Immature natural killer cell (primary cell): ENCODE data around the gene PAK2. TPM values are rescaled to one million over a fixed set of nuclear protein-coding genes. Genes with fewer than 3 reads are reported as not detected.

ENCODE experiments used
- DNase-seq, 3 donors: peaks; one replicate each; pipeline ENCODE4 v3.0.0; 2022; ENCODE audit warnings: mixed read lengths in 1 of 3
- H3K27ac Mint-ChIP-seq, 6 donors: one replicate each; pipeline ENCODE4 v1.8.0; 2020; ENCODE audit warnings: mixed read lengths in 6 of 6, mild to moderate bottlenecking in 5 of 6, inconsistent platforms in 4 of 6, moderate library complexity in 3 of 6
- H3K27me3 Mint-ChIP-seq, 3 donors: one replicate each; pipeline ENCODE4 v1.8.0; 2020 to 2021; ENCODE audit warnings: low read depth in 3 of 3, mild to moderate bottlenecking in 3 of 3, mixed read lengths in 3 of 3, moderate library complexity in 3 of 3, inconsistent platforms in 1 of 3
- H3K36me3 Mint-ChIP-seq, 3 donors: one replicate each; pipeline ENCODE4 v1.8.0; 2020; ENCODE audit warnings: mixed read lengths in 3 of 3, inconsistent platforms in 2 of 3, mild to moderate bottlenecking in 2 of 3
- H3K4me1 Mint-ChIP-seq, 2 donors: one replicate each; pipeline ENCODE4 v1.8.0; 2020; ENCODE audit warnings: inconsistent platforms in 2 of 2, mild to moderate bottlenecking in 2 of 2, mixed read lengths in 2 of 2, moderate library complexity in 1 of 2
- H3K4me3 Mint-ChIP-seq, 5 donors: one replicate each; pipeline ENCODE4 v1.8.0; 2020; ENCODE audit warnings: mild to moderate bottlenecking in 5 of 5, mixed read lengths in 5 of 5, inconsistent platforms in 3 of 5, moderate library complexity in 3 of 5
- H3K9me3 Mint-ChIP-seq, 6 donors: one replicate each; pipeline ENCODE4 v1.8.0; 2020; ENCODE audit warnings: mild to moderate bottlenecking in 6 of 6, mixed read lengths in 6 of 6, inconsistent platforms in 4 of 6, moderate library complexity in 3 of 6
- polyA plus RNA-seq, 3 donors: library from polyadenylated mRNA; unstranded; fragments of 300-500 nt; fragmentation: Illumina TruSeq; gene quantifications; one replicate each; pipeline ENCODE4 v1.2.3, GENCODE V29; 2021

PAK2 gene
- polyA plus RNA-seq, 3 donors from 2014 or later = 20.2 to 34.1 (median 21.7) TPM

DNA sequence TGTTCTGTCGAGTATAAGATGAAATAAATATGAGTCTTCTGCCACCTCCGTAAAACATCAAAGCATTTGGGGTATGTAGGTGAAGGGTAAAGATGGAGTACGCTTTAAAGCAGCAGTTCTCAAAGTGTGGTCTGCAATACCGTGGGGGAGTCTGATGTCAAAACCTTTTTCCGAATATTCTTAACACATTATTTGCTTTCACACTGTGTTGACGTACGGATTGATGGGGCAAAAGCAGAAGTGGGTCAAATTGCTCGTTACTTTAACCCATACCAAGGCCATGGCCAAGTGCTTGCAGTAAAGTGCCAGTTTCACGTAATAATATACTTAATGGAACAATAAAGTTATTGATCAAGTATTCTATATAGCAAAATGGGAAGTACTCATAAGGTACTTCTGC is 36.3 kb downstream of the PAK2 start:
- DNase-seq = no peak
- Mint-ChIP-seq H3K4me1 (peaks cover 80 to 91% of the 10 kb centered on the region in 2 donors), H3K9me3 (no peaks in the 10 kb centered on the region), H3K27me3 (peaks cover 0 to 3% (median 1%) of the 10 kb centered on the region in 3 donors), H3K27ac (peak overlapping the region in 4 of 6 donors; percentile 1 to 25 (median 7)), H3K4me3 (peak overlapping the region in 1 of 5 donors; percentile 2), H3K36me3 (peaks cover 0 to 7% (median 5%) of the 10 kb centered on the region in 3 donors)

DNA sequence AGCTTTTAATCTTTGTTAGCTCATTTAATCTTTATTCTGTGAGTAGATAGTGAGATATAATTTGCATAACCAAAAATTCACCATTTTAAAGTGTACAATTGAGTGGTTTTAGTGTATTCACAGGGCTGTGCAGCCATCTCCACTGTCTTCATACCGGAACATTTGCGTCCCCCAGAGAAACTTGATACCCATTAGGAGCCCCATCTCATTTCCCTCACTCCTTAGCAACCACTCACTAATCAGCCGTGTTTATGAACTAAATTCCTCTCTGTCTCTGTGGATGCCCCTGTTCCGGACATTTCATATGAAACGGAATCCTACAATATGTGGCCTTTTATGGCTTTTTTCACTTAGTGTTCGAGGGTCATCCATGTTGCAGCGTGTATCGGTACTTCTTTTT is 38.2 kb downstream of the PAK2 start:
- no peaks in the 10 kb centered on the region for H3K9me3 Mint-ChIP-seq
- H3K4me3 Mint-ChIP-seq = no peak overlapping the region
- H3K27ac Mint-ChIP-seq = peak overlapping the region in 3 of 6 donors; percentile 6 to 47 (median 32)
- peaks cover 4 to 11% (median 5%) of the 10 kb centered on the region in 3 donors for H3K36me3 Mint-ChIP-seq
- H3K27me3 Mint-ChIP-seq = peaks cover 0 to 1% (median 0%) of the 10 kb centered on the region in 3 donors
- peaks cover 69 to 84% of the 10 kb centered on the region in 2 donors for H3K4me1 Mint-ChIP-seq
- DNase-seq = no peak

DNA sequence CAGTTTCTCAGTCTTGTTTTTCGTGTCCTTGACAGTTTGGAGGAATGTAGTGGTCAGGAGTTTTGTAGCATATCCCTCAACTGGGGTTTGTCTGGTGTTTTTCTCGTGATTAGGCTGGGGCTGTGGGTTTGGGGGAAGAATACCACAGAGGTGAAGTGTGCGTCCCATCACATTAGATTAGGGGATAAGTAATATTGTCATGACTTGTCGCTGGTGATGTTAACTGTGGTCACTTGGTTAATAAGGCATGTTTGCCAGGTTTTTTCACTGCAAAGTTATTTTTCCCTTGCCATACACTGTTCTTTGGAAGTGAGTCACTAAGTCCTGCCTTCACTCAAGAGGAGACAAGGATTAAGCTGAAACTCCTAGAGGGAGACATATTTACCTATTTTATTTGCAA is 39.1 kb downstream of the PAK2 start:
- Mint-ChIP-seq H3K4me1 (peaks cover 62 to 83% of the 10 kb centered on the region in 2 donors), H3K9me3 (no peaks in the 10 kb centered on the region), H3K27ac (peak overlapping the region in 5 of 6 donors; percentile 13 to 78 (median 62)), H3K27me3 (peaks cover 0 to 1% (median 0%) of the 10 kb centered on the region in 3 donors), H3K4me3 (no peak overlapping the region), H3K36me3 (peaks cover 5 to 19% (median 12%) of the 10 kb centered on the region in 3 donors)
- no peak for DNase-seq

DNA sequence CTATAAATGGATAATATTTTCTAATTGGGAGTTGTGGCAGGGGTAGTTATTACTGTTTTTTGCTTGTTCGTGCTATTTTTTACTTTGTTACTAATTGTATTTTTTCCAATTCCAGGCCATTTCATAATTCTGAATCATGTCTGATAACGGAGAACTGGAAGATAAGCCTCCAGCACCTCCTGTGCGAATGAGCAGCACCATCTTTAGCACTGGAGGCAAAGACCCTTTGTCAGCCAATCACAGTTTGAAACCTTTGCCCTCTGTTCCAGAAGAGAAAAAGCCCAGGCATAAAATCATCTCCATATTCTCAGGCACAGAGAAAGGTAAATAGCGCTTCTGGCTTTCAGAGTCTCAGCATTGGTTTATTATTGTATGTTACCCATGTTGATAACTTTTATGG is 42.9 kb downstream of the PAK2 start:
- no peak overlapping the region for H3K4me3 Mint-ChIP-seq
- peaks cover 38 to 66% of the 10 kb centered on the region in 2 donors for H3K4me1 Mint-ChIP-seq
- H3K9me3 Mint-ChIP-seq = no peaks in the 10 kb centered on the region
- no peaks in the 10 kb centered on the region for H3K27me3 Mint-ChIP-seq
- no peak for DNase-seq
- peaks cover 5 to 32% (median 23%) of the 10 kb centered on the region in 3 donors for H3K36me3 Mint-ChIP-seq
- peak overlapping the region in 1 of 6 donors; percentile 2 for H3K27ac Mint-ChIP-seq

DNA sequence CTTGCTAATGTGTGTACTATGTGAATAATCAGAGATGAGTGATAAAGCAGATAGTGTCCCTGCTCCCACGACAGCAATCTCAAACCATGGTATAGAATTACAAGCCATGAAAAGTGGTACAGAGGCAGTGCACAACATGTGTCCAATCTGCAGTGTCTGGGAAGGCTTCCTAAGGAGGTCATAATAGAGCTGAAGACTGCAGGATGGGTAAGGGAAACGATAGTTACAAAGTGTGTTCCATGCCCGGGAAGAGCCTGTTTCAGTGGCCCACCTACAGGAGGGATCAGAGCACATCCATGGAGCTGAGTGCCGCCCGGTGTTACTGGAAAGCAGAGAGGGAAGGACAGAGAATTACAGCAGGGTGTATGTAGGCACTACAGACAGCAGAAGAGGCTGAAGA is 48.9 kb downstream of the PAK2 start:
- H3K27ac Mint-ChIP-seq = peak overlapping the region in 4 of 6 donors; percentile 22 to 77 (median 49)
- no peaks in the 10 kb centered on the region for H3K9me3 Mint-ChIP-seq
- DNase-seq = no peak
- H3K4me3 Mint-ChIP-seq = no peak overlapping the region
- peaks cover 0 to 2% (median 0%) of the 10 kb centered on the region in 3 donors for H3K27me3 Mint-ChIP-seq
- peaks cover 21 to 61% of the 10 kb centered on the region in 2 donors for H3K4me1 Mint-ChIP-seq
- peaks cover 3 to 22% (median 18%) of the 10 kb centered on the region in 3 donors for H3K36me3 Mint-ChIP-seq

DNA sequence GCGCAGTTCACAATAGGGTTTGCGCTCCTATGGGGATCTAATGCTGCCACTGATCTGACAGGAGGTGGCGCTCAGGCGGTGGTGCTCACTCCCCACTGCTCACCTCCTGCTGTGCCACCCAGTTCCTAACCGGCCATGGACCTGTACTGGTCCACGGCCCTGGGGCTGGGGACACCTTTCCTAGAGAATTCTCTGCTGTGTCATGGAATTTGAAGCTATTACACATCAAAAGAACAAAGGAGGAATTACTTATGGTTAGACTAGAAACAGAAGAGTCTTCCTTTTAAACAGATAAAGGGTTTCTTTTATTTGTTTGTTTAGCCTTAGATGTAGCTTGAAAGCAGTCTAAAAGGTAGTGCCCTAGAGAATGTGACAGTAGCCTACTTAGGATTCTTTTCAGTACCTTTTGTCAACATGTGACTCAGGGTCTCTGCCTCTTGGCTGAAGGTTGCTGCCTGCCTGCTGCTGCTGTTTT is 50.3 kb downstream of the PAK2 start:
- Mint-ChIP-seq H3K36me3 (peaks cover 5 to 20% (median 17%) of the 10 kb centered on the region in 3 donors), H3K27ac (peak overlapping the region in 1 of 6 donors; percentile 40), H3K9me3 (no peaks in the 10 kb centered on the region), H3K4me1 (peaks cover 25 to 61% of the 10 kb centered on the region in 2 donors), H3K27me3 (peaks cover 0 to 2% (median 0%) of the 10 kb centered on the region in 3 donors), H3K4me3 (no peak overlapping the region)
- no peak for DNase-seq

DNA sequence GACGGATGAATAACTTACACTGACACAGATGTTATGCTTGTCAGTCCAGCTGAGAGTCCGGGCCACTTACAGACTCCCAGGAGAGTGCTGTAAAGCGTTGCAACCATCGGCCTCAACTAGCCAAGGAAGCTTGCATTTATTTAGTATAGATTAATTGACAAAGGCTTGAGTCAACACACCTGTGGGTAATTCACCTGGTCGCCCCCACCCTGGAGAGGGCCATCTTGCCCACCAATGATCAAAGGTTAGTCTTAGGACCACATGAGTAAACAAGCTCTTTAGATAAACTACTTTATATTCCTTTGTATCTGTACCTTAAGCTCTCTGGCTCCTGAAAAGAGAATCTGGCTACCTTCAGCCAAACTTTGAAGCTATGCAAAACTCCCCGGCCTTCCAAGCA is 51.0 kb downstream of the PAK2 start:
- Mint-ChIP-seq H3K4me3 (no peak overlapping the region), H3K9me3 (no peaks in the 10 kb centered on the region), H3K27me3 (peaks cover 0 to 2% (median 0%) of the 10 kb centered on the region in 3 donors), H3K36me3 (peaks cover 5 to 14% (median 10%) of the 10 kb centered on the region in 3 donors), H3K4me1 (peaks cover 23 to 58% of the 10 kb centered on the region in 2 donors), H3K27ac (peak overlapping the region in 1 of 6 donors; percentile 64)
- DNase-seq = no peak

DNA sequence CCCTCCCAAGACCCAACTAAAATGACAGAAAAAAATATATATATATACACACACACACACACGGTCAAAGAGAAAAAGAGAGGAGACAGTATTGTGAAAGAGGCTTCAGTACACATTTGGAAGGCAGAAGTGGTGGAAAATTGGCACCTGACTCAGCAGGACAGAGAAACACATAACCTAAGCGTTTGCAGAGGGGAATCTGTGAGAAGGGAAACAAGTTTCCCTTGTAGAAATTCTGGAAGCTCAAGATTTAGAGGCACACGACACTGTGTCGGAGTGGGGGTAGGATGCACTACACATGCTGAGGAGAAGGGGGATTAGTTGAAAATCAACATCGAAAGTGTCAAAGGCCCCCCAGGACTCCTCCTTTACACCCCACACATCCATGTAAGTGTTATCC is 53.1 kb downstream of the PAK2 start:
- no peaks in the 10 kb centered on the region for H3K9me3 Mint-ChIP-seq
- H3K4me1 Mint-ChIP-seq = peaks cover 25 to 54% of the 10 kb centered on the region in 2 donors
- no peak for DNase-seq
- no peak overlapping the region for H3K27ac Mint-ChIP-seq
- H3K27me3 Mint-ChIP-seq = peaks cover 0 to 2% (median 0%) of the 10 kb centered on the region in 3 donors
- no peak overlapping the region for H3K4me3 Mint-ChIP-seq
- peaks cover 5 to 9% (median 9%) of the 10 kb centered on the region in 3 donors for H3K36me3 Mint-ChIP-seq

DNA sequence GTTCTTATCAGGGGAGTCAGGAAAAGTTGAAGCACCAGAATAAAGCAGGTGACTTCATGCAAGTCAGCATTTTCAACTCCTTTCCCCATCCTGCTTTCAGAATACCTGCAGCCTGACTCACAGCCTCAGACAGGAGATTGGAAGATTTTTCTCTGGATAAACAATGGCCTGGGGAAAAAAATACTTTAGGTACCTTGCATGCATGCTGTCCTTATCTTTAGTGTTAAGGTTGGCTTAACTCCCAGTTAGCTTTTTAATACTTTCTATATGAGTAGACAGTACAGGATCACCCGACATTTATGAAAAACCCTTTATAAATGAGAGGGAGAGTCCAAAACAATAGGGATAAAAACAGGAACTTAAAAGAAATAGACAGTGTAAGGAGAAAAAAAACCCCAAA is 53.6 kb downstream of the PAK2 start:
- peaks cover 0 to 2% (median 0%) of the 10 kb centered on the region in 3 donors for H3K27me3 Mint-ChIP-seq
- H3K9me3 Mint-ChIP-seq = no peaks in the 10 kb centered on the region
- peaks cover 22 to 49% of the 10 kb centered on the region in 2 donors for H3K4me1 Mint-ChIP-seq
- H3K36me3 Mint-ChIP-seq = peaks cover 5 to 9% (median 9%) of the 10 kb centered on the region in 3 donors
- H3K4me3 Mint-ChIP-seq = no peak overlapping the region
- peak overlapping the region in 1 of 6 donors; percentile 52 for H3K27ac Mint-ChIP-seq
- DNase-seq = no peak

DNA sequence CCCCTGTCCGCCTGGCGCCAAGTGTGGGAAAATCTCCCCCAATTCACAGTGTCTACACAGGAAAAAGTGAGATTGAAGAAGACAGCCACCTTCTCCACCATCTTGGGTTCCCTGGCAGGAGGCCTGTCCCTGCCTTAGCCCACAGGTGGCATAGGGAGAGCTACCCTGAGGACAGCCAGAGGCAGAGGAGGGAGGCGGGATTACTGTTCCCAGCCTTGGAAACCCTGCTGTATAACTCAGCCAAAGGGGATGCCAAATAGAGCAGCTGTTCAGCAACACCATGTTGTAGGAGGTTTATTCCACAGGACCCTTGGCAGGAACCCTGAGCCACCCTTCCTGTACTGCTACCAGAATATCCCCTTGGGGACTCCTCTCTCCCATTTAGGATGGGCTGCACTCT is 54.8 kb downstream of the PAK2 start:
- Mint-ChIP-seq H3K36me3 (peaks cover 5 to 9% (median 9%) of the 10 kb centered on the region in 3 donors), H3K27me3 (peaks cover 0 to 2% (median 0%) of the 10 kb centered on the region in 3 donors), H3K4me1 (peaks cover 18 to 52% of the 10 kb centered on the region in 2 donors), H3K9me3 (no peaks in the 10 kb centered on the region), H3K4me3 (no peak overlapping the region), H3K27ac (no peak overlapping the region)
- DNase-seq = no peak

DNA sequence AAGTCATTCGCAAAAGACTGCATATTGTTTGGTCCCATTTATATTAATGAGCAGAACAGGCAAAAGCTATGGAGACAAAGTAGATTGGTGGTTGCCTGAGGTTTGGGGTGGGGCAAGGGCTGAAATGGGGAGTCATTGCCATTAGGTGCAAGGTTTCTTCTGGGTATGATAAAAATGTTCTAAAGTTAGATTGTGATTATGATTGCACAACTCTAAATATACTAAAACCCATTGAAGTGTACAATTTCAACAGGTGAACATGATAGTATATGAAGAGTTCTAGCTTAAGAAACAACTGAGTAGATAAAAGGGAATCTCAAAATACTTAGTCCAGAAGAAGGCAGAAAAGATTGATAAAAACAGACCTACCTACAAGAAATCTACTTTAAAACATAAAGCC is 56.7 kb downstream of the PAK2 start:
- Mint-ChIP-seq H3K4me3 (no peak overlapping the region), H3K4me1 (peaks cover 16 to 36% of the 10 kb centered on the region in 2 donors), H3K9me3 (no peaks in the 10 kb centered on the region), H3K36me3 (peaks cover 4 to 5% (median 5%) of the 10 kb centered on the region in 3 donors), H3K27ac (peak overlapping the region in 2 of 6 donors; percentile 29 to 65), H3K27me3 (no peaks in the 10 kb centered on the region)
- DNase-seq = no peak

DNA sequence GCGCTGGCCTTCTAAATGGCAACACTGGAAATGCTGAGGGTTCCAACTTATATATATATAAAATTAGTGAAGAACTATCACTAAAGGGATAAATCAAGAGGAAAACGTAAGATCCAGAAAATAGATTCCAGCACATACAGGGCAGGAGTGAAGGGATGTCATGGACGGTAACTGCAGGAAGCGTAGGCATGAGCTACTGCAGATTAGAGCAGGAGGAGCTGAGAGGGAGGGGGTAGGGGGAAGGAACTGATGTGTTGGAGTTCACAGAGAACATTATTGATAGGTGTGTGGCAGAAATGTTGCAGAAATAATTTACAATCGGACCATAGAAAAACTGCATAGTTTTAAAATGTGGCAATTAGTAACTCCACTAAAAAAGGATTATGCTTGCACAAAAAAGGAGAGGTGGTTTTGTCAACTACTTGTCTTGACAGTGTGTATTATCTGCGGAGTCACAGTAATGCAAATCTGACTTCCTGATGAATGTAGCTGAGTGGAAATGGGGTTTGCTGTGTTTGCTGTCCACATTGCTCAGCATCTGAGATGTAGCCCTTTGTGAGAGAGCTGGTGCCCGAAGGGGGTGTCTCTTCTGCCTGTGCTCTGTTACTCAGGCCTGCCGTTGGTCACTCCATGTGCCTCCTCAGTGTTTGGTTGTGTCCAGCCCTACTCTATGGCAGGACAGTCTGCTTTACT is 61.2 kb downstream of the PAK2 start:
- H3K9me3 Mint-ChIP-seq = no peaks in the 10 kb centered on the region
- no peak for DNase-seq
- H3K27me3 Mint-ChIP-seq = no peaks in the 10 kb centered on the region
- peak overlapping the region in 2 of 6 donors; percentile 19 to 55 for H3K27ac Mint-ChIP-seq
- H3K4me1 Mint-ChIP-seq = peaks cover 10 to 16% of the 10 kb centered on the region in 2 donors
- H3K4me3 Mint-ChIP-seq = no peak overlapping the region
- peaks cover 0 to 11% (median 5%) of the 10 kb centered on the region in 3 donors for H3K36me3 Mint-ChIP-seq

DNA sequence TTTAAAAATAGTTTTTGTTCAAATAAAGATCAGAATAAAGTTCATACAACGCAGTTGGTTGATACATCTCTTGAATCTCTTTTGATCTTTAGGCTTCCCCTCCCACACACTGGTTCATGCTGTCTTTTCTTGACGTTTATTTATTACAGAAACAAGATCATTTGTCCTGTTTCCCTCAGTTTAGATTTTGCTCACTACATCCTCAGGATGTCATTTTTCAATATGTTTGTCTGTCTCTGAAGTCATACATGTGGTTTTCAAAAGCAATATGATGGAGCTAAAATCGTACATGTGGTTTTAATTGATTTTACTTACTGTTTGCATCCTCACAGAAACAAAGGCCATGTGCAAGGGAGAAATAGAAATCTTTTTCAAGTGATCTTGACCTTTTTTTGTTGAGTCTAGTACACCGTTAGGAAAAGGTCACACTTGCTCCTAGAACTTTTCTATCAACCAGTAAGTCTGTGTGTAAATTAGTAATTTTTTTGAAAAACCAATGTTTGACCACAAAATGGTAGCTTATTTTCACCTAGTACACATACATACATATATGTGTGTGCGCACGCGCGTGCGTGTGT is 64.3 kb downstream of the PAK2 start:
- Mint-ChIP-seq H3K9me3 (no peaks in the 10 kb centered on the region), H3K36me3 (peaks cover 6 to 28% (median 21%) of the 10 kb centered on the region in 3 donors), H3K27me3 (peaks cover 0 to 2% (median 0%) of the 10 kb centered on the region in 3 donors), H3K27ac (peak overlapping the region in 2 of 6 donors; percentile 11 to 36), H3K4me1 (peaks cover 6% of the 10 kb centered on the region in 2 donors), H3K4me3 (no peak overlapping the region)
- no peak for DNase-seq

DNA sequence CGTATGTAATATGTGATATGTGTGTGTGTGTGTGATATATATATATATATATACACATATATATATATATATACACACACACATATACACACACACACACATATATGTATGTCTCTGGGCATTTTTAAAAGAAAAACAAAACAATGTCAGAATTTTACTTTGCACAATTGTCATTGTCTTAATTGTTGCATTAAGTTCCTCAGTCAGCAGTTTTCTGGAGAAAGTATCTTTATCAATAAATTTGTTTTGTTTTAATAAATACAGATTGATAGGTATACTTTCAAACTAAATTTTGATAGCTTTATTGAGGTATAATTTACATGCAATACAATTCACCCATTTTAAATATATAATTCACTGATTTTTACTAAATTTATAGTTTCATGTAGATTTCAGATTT is 65.1 kb downstream of the PAK2 start:
- Mint-ChIP-seq H3K4me3 (no peak overlapping the region), H3K4me1 (peaks cover 0 to 4% of the 10 kb centered on the region in 2 donors), H3K9me3 (no peaks in the 10 kb centered on the region), H3K27me3 (peaks cover 0 to 2% (median 2%) of the 10 kb centered on the region in 3 donors), H3K27ac (no peak overlapping the region), H3K36me3 (peaks cover 6 to 31% (median 21%) of the 10 kb centered on the region in 3 donors)
- no peak for DNase-seq
